HG02943 (cell line): ENCODE results near the gene SEPTIN6.

Experiments
- ATAC-seq: cut with Tn5 transposase; IDR thresholded peaks from one replicate; pipeline ENCODE4 v1.9.1; 2021; ENCODE audit warnings: mild to moderate bottlenecking, low read depth, moderate library complexity; ENCODE audit not compliant: unreplicated experiment

The SEPTIN6 gene

DNA sequence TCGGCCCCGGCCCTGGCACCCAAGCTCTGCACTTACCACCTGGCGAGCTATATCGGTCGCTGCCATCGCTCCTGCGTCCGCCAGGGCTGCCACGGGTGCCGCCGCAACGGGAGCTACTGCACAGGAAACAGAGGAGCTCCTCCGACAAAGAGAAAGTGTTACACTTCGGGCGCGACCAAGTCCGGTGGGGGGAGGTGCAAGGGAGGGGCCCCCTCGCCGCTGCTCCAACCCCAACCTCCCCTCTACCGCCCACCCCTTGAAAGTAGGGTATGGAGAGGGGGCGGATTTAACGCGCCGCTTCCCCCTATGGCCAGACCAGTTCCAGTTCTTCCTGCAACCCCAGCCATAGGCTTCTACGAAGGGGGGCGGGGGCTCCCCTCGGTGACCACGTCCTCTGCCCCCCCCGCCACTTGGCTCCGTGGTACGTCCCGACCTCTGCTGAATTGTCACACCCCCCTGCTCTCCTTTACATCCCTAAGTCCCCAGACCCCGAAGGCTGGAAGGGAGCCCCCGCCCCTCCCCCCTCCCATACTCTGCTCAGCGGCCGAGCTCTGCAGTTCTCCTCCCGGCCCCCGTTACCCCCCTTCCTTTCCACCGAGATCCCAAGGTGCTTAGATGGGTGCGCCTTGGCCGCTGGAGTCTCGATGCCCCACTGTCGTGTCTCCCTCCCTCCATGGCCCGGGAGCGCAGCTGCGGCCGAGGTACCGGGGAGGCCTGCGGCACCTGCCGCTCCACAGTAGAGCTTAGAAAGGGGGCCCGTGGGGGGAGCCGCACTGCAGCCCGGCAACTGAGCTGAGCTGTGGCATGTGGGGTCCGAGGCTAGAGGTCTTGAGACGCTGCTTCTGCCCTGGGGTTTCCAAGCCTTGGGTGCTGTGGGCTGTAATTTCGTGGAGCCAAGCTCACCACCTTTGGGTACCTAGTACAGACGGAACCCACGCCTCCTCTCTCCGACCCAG, at the start of gene SEPTIN6:
Gene SEPTIN6, minus strand, starts transcription at position 129 of the 956 bp plus-strand sequence. Its CDS starts 63 bp downstream, at position 66.
- peak; percentile 63 for ATAC-seq

DNA sequence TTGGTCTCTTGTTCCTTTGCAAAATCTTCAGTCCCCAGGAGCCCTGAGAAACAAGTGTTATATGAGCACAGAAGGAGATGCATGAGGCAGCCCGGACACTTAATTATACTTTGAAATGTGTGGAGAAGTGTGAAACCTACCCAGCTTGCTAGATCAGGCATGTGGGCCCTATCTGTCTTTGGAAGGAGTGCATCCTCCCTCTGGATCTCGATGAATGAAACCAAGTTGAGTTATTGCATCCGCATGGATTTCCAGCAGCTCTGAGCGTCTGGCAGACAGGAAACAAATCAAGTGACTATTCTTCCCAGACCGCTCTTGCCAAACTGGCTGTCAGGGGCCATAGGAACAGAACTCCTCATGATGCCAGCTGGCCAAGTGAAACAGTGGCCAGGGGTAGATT, 45.8 kb upstream of the SEPTIN6 start:
- ATAC-seq, result no peak

DNA sequence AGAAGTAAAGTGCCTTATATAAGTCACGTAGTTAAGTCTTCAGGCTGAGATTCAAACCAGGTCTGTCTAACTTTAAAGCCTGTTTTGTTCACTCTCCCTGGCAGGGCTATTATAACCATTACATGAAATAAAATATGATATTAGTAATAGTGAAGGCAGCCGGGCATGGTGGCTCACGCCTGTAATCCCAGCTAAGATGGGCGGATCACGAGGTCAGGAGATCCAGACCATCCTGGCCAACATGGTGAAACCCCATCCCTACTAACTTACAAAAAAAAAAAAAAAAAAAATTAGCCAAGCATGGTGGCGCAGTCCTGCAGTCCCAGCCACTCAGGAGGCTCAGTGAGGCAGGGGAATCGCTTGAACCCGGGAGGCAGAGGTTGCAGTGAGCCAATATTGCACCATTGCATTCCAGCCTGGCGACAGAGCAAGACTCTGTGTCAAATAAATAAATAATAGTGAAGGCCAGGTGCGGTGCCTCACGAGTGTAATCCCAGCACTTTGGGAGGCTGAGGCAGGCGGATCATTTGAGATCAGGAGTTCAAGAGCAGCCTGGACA, 43.3 kb upstream of the SEPTIN6 start:
- ATAC-seq, result no peak

DNA sequence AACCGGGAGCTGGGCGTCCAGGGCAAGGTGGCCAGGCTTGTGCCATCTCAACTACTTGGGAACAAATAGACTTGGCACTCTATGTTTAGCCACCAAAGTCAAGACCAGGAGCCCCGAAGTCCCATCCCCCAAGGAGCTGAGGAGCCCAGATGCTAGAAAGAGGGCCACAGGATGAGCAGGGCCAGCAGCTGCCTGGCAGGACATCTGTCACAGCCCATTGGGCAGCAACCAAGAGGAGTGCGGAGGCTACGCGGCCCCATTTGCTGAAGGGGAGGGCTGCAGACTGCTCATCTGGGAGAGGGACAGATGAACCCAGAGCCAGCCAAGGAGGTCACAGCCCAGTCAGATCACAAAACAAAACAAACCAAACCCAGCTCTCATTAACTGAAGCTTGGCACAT, 42.5 kb upstream of the SEPTIN6 start:
- ATAC-seq, result no peak

DNA sequence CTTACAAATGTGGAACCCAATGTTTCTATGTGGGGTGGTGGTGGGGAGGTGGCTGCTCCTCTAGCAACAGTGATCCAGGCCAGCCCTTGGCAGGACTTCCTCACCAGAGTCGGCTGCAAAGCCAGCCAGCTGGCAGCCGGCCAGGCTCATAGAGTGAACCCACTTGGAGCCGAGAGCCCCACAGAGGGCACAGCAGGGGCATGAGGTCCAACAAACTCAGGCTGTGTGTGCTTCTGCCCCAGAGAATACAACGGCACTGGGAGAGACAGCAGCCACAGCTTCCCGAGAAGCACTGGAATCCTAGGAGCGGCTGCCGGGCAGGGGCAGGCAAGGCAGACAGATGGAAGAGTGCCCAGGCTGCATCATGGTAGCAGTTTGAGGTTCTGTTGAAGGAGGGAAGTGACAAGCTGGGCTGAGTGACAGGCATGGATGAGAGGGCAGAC, 42.0 kb upstream of the SEPTIN6 start:
- ATAC-seq, result no peak

DNA sequence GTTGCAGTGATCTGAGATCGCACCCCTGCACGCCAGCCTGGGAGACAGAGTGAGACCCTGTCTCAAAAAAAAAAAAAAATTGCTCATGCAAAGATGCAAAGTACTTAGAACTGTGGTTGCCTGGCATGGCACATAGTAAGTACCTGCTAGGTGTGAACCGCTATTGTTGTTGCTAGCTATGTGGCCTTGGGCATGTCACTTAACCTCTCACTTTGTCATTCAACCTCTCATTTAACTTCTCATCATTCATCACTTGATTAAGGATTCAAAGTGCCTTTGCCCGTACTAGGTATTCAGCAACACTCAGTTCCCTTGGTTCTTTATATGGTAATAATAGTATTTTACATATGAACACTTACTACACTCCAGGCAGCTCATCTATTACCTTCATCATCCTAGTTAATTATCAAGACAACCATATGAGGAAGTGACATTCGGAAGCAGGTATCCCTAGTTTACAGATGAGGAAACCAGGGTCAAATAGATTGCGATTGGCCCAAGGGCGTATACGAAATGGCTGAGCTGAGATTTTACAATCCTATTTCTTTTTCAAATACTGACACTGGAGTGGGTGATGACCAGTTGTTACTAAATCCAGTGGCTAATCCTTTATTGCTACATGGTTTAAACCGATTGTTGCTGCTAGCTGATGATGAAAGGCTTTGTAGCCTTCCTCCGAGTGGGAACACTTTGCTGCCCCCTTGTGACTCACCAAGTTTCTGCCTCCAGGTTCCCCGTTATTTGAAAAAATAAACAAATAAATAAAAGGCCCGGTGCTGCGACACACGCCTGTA, 36.6 kb upstream of the SEPTIN6 start:
- no peak for ATAC-seq

DNA sequence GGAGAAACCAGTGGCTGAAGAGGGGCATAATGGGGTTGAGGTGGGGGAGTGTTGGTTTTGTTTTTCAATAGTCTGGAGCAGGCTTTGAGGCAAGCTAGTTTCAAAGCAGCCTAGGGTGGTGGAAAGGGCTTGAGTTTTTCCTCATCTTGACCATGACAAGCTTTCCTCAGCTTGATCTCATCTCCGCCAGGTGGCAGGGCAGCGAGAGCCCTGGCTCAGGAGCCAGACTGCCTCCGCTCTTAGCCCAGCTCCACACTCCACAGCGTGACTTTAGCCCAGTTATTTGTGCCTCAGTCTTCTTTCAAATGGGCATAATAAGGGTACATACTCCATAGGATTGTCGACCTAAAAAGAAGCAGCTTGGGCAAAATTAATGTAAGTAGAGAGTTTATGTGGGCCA, 35.5 kb upstream of the SEPTIN6 start:
- no peak for ATAC-seq

DNA sequence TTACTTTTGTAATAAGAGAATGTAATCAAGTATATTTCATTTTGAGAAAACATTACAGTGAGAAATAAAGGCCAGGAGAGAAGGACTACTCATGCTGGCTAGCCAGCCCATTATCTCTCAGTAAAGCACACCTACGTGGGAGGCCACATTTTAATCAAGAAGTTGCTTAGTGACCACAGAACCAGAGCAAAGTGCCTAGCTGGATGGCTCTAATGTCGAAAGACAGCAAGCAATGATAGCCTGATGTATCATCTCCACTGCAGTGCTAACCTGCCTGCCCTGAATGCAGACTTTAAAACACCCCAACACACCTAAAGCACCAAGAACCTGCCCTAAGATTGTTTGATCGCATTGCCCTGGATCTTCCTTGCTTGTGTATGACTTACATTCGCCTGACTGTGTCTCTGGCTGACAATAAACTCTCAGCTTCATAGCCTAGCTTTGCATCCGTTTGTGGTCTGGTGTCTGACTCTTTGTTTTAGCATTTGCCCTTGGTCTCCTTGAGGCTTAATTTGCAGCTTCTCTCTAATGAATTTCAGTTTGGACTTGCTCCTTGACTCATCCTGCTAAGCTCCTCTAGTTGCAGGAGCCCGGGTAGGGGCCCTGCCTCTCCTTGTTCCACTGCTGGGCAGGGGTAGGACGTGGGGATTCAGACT, 34.1 kb upstream of the SEPTIN6 start:
- ATAC-seq, result no peak

DNA sequence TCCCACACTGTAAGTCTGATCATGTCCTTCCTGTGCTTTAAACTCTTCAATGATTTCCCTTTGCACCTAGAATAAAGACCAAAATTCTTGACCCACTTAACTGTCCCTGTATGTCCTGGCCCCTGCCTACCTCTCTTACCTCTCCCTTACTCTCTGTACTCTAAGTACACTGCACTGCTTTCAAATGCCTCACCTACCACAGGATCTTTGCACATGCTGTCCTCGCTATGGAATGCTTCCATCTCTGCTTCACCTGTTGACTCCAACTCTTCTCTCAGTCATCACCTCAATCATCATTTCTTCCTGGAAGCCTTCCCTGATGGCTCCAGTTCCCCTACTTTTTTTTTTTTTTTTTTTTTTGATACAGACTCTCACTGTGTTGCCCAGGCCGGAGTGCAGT, 29.0 kb upstream of the SEPTIN6 start:
- ATAC-seq, result no peak

DNA sequence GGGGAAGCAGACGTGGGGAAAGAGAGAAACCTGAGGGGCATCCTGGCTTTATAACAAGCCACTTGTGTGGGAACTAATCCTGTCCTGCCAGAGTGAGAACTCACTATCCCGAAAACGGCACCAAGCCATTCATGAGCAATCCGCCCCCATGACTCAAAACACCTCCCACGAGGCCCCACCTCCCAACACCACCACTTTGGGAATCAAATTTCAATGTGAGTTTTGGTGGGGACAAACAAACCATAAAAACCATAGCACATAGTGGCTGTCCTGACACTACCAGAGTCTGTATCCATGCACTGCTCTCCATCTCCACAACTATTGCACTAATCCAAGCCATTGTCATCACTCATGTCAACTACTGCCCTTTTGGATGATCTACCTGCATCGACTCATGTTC, 28.5 kb upstream of the SEPTIN6 start:
- ATAC-seq, result no peak

DNA sequence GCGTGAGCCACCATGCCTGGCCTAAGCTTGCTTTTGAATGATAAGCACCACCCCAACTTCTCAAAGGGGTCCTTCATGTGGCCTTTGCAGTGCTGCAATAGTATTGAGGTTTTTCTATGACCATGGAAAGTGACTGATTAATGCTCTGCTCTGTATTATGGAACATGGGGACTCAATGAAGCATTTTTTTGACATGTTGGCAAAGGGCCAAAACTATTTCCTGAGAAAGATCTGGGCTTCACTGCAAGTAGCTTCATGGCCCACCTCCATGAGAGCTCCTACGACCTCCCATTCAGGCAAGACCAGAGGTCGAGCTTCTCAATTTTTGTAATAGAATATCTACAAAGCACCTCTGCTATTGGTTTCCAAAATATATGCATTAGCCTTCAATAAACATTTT, 16.7 kb upstream of the SEPTIN6 start:
- ATAC-seq, result no peak

DNA sequence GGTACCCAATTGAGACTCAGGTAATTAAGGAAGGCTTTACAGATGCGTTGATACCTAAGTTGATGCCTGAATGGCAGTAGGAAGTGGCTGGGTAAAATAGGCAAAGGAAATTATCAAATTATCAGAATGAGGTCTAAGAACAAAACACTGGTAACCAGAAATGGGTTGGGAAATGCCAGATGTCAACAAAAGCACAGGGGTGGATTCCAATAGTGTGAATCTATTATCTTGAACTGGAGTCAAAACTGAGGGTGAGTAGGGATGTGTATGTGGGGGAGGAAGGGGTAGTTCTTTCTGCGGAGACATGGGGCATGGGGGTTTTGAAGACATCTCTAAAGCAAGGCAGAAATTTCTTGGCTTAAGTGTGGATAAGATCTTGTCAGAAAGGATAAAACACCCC, 16.0 kb upstream of the SEPTIN6 start:
- no peak for ATAC-seq

DNA sequence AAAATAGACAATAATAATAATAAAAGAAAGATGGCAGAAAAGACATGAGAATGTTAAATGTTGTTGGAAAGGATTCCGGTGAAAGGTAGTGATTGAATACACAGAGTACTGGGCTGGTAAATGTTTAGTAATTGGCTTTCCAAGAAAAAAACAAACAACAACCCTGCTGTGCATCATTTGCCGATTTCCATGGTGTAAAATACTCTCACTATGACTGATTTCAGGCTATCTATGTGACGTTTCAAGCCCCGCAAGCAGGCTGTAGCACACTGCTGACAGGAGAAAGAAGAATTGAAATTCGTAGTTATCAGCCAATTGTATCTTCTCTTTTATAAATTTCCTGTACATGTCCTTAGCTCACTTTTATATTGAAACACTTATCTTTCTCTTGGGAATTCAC, 13.6 kb upstream of the SEPTIN6 start:
- ATAC-seq, result no peak

DNA sequence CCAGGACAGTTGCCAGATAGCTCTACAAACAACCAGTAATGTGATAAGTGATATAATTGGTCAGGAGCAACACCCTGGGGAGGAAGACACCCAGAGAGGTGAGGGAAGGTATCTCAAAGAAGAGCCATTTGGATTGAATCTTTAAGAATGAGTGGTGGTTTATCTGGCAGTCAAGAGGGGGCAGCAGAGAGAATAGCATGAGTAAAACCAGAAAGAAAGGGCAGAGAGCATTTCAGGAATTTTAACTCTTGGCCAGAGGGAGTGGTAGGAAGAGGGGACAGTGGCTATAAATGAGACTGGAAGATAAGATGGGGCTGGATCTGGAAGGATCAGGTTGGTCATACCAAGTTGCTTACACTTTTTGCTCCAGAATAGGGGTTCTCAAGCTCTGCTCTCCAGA, 5.9 kb upstream of the SEPTIN6 start:
- no peak for ATAC-seq

DNA sequence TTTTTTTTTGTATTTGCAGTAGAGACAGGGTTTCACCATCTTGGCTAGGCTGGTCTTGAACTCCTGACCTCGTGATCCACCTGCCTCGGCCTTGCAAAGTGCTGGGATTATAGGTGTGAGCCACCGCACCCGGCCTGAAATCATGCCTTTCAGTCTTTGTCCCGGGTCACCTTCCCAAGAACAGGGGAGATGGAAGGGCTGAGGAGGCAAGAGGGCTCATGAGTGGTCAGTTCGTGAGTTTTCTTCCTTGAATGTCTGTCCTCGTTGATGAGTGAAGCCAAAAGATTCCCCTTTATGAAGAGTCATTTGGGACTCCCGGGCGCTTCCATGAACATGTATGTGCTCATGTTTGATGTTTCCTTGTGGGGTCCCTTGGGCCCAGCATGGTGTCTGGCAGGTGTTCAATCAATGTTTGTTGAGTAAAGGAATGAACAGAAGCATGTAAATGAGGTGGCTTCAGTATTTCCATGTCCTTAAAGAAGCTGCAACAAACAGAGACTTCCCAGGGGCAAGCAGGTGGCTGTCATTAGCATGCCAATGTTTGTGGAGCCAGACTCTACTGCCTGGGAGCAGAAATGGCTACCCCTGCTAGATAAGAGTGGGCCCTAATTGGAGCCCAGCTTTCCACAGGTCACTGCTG, 3.4 kb upstream of the SEPTIN6 start:
- ATAC-seq, result no peak

DNA sequence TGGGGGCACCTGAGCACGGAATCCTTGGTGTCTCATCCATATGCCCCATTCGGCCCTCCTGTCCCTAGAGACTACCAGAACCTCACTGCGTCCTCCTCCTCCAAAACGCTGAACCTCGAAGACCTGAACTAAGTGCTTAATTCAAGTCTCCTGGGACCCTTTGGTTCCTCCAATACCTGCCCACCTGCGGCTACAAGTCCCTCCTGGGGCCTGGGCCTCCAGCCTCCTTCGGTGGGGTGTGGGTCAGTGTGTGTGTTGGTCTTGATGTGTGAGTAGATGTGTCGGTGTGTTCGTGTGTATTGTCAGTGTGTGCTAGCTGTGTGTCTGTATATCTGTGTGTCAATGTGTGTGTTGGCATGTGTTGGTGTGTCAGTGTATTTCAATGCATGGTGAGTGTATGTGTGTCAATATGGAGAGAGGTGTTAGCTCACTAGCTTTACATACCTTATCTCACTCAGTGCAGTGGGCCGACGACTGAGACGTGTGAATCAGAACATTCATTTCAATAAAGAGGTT, 2.6 kb upstream of the SEPTIN6 start:
- no peak for ATAC-seq

DNA sequence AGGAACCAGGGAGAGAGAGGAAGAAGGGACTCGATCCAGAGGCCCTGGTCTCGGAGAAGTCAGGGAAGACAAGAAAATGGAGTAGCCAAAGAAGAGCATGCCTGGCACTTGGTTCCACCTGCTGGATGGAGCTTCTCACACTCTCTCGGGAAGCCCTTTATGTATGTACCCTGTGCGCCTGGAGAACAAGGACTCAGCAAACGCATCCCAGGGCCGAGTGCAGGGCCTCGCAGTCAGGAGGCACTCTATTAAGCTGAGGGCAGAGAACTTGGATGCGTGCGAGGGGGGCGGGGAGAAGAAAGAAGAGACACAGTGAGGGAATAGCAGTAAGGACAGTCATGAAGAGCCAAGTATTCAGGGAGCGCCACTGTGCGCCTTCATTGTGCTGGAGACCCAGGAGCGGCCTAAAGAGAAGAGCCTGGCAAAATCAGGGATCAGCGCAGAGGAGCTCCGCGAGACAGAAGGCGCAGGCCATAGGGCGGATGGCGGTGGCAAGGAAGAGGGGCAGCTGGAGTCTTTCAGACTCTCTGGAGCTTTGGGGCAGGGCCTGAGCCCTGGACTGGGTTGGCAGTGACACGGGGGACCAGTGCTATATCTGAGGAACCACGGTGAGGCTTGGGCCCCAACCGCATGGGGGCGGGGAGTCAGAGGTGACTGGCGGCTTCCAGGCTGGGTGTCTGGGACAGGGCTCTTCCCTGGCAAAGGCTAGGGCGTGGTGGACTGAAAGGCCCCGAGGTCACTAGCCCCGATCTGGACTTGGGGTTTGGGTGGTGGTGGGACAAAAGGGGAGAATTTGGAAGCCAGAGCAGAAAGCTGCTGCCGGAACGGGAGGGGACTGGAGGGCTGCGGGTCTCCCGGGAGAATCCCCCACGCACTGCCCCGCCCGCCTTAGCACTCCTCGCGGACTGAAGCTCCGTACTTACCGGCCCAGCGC, 1.9 kb upstream of the SEPTIN6 start:
- ATAC-seq, result no peak

DNA sequence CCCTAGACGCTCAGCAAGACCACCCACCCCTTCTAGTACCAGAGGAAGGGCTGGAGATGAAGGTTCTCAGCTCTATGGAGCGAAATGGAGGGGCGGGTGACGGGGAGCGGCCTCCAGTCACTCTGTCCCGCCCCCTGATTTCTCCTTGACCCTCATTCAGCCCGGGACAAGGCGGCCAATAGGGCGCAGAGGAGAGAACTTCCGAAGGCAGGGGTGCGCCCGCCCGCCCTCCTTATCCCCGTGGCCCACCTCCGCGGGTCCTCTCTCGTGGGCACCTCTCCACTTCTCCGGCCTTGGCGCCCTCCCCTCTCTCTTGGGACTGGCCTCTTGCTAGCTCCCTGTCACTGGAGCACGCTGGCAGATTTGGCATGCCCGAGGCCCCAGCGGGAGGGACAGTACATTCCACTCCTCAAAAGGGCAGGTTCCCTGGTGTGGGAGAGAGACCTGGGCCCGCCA, 1.1 kb upstream of the SEPTIN6 start:
- no peak for ATAC-seq
